ENCODE data around the gene TTC31.

DNA sequence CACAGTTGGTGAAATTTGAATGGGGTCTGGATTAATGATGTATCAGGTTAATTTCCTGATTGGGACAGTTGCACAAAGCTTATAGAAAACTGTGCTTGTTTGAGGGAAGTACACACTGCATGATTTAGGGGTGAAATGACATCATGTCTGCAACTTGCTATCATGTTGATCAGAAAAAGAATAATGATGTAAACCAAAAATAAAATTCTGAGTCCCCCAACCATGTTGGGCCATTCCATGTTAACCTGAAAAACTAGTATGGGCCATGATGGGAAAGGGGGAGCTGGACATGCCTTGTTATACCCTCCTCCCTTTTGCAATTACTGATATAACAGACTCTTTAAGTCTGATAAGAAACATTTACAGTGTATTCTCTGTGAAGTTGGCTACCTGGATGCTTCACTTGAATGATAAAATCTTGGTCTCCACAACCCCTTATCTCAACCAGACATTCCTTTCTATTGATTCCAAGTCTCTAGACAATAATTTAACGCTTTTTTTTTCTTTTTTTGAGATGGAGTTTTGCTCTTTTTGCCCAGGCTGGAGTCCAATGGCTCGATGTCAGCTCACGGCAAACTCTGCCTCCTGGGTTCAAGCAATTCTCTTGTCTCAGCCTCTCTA is 32.2 kb upstream of the TTC31 start:
- TF ChIP-seq, protein P1, sequence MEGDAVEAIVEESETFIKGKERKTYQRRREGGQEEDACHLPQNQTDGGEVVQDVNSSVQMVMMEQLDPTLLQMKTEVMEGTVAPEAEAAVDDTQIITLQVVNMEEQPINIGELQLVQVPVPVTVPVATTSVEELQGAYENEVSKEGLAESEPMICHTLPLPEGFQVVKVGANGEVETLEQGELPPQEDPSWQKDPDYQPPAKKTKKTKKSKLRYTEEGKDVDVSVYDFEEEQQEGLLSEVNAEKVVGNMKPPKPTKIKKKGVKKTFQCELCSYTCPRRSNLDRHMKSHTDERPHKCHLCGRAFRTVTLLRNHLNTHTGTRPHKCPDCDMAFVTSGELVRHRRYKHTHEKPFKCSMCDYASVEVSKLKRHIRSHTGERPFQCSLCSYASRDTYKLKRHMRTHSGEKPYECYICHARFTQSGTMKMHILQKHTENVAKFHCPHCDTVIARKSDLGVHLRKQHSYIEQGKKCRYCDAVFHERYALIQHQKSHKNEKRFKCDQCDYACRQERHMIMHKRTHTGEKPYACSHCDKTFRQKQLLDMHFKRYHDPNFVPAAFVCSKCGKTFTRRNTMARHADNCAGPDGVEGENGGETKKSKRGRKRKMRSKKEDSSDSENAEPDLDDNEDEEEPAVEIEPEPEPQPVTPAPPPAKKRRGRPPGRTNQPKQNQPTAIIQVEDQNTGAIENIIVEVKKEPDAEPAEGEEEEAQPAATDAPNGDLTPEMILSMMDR (IDR thresholded peaks at IDR 0.05): no peak
- TF ChIP-seq POLR2A (IDR thresholded peaks at IDR 0.05) (no peak), EP300 (IDR thresholded peaks at IDR 0.05) (no peak)

All from stomach (tissue), 4 donors.